ENCODE data around the gene ECPAS. TPM values are rescaled to one million over a fixed set of nuclear protein-coding genes. Genes with fewer than 3 reads are reported as not detected.

The ECPAS gene, protein sequence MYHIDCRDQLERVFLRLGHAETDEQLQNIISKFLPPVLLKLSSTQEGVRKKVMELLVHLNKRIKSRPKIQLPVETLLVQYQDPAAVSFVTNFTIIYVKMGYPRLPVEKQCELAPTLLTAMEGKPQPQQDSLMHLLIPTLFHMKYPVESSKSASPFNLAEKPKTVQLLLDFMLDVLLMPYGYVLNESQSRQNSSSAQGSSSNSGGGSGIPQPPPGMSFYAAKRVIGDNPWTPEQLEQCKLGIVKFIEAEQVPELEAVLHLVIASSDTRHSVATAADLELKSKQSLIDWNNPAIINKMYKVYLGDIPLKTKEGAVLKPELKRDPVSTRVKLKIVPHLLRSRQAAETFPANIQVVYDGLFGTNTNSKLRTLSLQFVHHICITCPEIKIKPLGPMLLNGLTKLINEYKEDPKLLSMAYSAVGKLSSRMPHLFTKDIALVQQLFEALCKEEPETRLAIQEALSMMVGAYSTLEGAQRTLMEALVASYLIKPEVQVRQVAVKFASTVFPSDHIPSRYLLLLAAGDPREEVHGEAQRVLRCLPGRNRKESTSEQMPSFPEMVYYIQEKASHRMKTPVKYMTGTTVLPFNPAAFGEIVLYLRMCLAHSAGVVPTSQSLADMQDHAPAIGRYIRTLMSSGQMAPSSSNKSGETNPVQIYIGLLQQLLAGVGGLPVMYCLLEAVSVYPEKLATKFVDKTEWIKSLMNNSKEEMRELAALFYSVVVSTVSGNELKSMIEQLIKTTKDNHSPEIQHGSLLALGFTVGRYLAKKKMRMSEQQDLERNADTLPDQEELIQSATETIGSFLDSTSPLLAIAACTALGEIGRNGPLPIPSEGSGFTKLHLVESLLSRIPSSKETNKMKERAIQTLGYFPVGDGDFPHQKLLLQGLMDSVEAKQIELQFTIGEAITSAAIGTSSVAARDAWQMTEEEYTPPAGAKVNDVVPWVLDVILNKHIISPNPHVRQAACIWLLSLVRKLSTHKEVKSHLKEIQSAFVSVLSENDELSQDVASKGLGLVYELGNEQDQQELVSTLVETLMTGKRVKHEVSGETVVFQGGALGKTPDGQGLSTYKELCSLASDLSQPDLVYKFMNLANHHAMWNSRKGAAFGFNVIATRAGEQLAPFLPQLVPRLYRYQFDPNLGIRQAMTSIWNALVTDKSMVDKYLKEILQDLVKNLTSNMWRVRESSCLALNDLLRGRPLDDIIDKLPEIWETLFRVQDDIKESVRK (N-terminal part only)
- total RNA-seq (66.7 and 69.5 TPM in 2 replicates), polyA plus RNA-seq (12.9 and 19.8 TPM in 2 replicates), polyA minus RNA-seq (24.4 and 37.4 TPM in 2 replicates)
- total RNA-seq (2013): 27.9 TPM

DNA sequence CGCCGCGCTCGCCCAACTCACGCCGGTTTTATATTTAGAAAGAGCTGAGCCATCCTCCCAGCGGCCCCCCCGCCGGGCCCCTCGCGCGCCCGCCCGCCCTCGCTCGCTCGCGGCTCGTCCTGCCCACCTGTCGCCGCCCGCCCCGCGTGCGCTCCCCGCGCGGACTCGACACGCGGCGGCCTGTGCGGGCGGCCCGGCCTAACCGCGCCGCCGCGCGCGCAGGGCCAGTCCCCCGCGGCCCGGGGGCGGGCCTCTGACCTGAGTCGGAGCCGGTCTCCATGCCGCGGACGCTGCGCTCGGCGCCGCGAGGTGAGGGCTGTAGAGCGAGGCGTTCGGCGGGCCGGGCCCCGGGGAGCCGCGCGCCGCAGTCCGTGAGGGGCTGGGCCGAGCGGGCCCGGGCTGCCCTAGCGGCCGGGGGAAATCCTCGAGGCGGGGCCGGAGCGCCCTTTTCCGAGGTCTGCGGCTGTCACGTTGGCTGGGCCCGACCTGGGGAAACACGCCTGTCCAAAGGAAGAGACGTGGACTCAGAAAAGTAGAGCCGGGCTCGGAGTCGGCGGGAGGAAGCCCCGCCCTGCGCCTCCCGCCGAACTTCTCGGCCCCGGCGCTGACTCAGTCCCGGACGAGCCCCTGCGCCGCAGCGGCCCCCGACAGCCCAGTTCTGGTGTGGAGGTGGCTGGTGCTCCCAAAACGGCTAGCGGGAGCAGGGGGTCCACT lies at the start of gene ECPAS:
ECPAS (minus strand) TSS at position 526 of the 714 bp plus-strand sequence. CDS start 11,465 bp downstream, outside the sequence.
- ATAC-seq (ENCODE audit: low read depth) (peak; percentile 60), DNase-seq (peak; percentile 83)
- Histone ChIP-seq H3K4me3 (ENCODE audit: control extremely low read depth in 1 of 5, extremely low read depth in 1 of 5, insufficient read depth in 1 of 5, low read depth in 2 of 5, low read length in 4 of 5) (peak within 1 kb of the TSS; percentile 68 to 92 (median 86)), H3K27me3 (replicated peaks in 1 of 4; ENCODE audit: control extremely low read depth in 1 of 4, control insufficient read depth in 3 of 4, insufficient read depth in 4 of 4, low read length in 3 of 4) (peaks cover 0 to 2% (median 0%) of the 10 kb centered on the region in 4 experiments), H2AFZ (ENCODE audit: insufficient read depth, low read depth, low read length, poor library complexity, severe bottlenecking) (peak within 1 kb of the TSS; percentile 92), H3K4me1 (ENCODE audit: control insufficient read depth in 2 of 2, insufficient read depth in 2 of 2, low read length in 2 of 2) (peaks cover 7 to 9% of the 10 kb centered on the region in 2 donors), H3K9ac (ENCODE audit: low read length) (peak within 1 kb of the TSS; percentile 90), H3K36me3 (replicated peaks in 1 of 2; ENCODE audit: control extremely low read depth in 1 of 2, control insufficient read depth in 1 of 2, extremely low read depth in 1 of 2, insufficient read depth in 2 of 2, low read length in 1 of 2) (no peaks in the 10 kb centered on the region), H3K9me3 (ENCODE audit: control extremely low read depth in 1 of 3, control insufficient read depth in 2 of 3, insufficient read depth in 1 of 3, low read length in 2 of 3) (no peaks in the 10 kb centered on the region), H3K4me2 (replicated peaks; ENCODE audit: low read depth, low read length, poor library complexity, severe bottlenecking) (peak within 1 kb of the TSS; percentile 95), H4K20me1 (ENCODE audit: control insufficient read depth, insufficient read depth, low read length, poor library complexity, severe bottlenecking) (peaks cover 4% of the 10 kb centered on the region), H3K27ac (ENCODE audit: low read length in 2 of 2) (peak within 1 kb of the TSS; percentile 73 to 85), H3K79me2 (ENCODE audit: control insufficient read depth, insufficient read depth, low read length) (peaks cover 45% of the 10 kb centered on the region)
- Mint-ChIP-seq H3K4me3 (peak within 1 kb of the TSS; percentile 78), H3K9me3 (ENCODE audit: insufficient read depth) (no peaks in the 10 kb centered on the region), H3K4me1 (peaks cover 27% of the 10 kb centered on the region), H3K27ac (peak within 1 kb of the TSS; percentile 70), H3K27me3 (peaks cover 7% of the 10 kb centered on the region)
- CTCF ChIA-PET: no interaction called here
- no peak for TF ChIP-seq EZH2 (IDR thresholded peaks at IDR 0.05; ENCODE audit: borderline replicate concordance, insufficient read depth, low read depth, low read length, poor library complexity, severe bottlenecking)
- TF ChIP-seq, protein P1, sequence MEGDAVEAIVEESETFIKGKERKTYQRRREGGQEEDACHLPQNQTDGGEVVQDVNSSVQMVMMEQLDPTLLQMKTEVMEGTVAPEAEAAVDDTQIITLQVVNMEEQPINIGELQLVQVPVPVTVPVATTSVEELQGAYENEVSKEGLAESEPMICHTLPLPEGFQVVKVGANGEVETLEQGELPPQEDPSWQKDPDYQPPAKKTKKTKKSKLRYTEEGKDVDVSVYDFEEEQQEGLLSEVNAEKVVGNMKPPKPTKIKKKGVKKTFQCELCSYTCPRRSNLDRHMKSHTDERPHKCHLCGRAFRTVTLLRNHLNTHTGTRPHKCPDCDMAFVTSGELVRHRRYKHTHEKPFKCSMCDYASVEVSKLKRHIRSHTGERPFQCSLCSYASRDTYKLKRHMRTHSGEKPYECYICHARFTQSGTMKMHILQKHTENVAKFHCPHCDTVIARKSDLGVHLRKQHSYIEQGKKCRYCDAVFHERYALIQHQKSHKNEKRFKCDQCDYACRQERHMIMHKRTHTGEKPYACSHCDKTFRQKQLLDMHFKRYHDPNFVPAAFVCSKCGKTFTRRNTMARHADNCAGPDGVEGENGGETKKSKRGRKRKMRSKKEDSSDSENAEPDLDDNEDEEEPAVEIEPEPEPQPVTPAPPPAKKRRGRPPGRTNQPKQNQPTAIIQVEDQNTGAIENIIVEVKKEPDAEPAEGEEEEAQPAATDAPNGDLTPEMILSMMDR (IDR thresholded peaks at IDR 0.05): no peak
- intact Hi-C loops (cut with micrococcal nuclease): loop anchor here (1.0 to 5.0 kb wide), 4 partner anchors 178 to 1793 kb away; partner anchors contain the start of genes CDC26, PRPF4, TXN and UGCG
- POLR2A ChIA-PET: interaction anchor here (0.7 kb wide), 1 partner anchor 895 kb away, joined by 3 read pairs; the partner anchor contains the start of gene HSDL2
- whole genome bisulfite sequencing (ENCODE audit: insufficient coverage): under 1% methylated on average over 95 of the region's 101 CpGs

Data from B cell (primary cell).